ENCODE data around the gene GJA5. TPM values are rescaled to one million over a fixed set of nuclear protein-coding genes. Genes with fewer than 3 reads are reported as not detected.
A peak's percentile ranks its signal among the peaks of the same experiment; 100 is the strongest.

The GJA5 gene
- total and polyA plus RNA-seq, 2 donors (not counting 3 experiments of a cell fraction or from before 2014, with no cell fraction given), result 0.55 to 5.9 TPM

DNA sequence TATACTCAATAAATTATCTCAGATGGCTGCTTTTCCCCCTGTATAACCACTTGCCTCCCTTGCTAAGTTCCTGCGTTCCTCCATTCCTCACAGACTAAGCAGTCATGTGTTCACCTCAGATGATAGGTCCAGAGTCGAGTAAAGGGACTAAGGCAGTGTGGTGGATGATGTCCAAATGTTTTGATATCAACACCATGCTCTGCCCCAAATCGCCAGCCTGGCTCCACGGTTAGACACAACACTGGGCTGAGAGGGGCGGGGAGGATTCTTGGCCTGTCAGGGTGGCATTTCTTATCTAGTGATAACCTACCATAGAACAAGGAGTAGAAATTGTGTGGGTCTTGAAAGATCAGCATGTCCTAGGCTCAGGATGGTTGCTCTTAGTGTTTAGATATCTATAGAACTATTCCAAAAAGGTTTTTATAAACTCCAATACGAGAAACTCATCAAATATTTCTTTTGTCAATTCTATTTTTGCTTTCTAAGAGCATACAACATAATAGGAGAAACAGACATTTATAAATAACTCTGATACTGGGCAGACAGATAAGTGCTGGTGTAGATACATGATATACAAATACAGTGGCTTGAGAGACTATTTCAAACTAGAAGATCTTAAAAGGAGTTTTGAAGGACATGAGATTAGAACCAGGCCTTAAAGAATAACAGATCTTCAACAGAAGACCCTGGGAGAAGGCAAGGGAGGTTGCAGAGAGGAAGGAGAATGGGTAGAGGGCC, 21.5 kb downstream of the GJA5 start:
- Histone ChIP-seq H3K4me3 (replicated peaks in 1 of 3; ENCODE audit: insufficient read depth in 1 of 3, low read depth in 1 of 3, low read length in 3 of 3) (no peak overlapping the region), H3K9me3 (replicated peaks; ENCODE audit: control insufficient read depth, insufficient read depth, low read length) (no peaks in the 10 kb centered on the region), H3K79me2 (ENCODE audit: control insufficient read depth, insufficient read depth, low read length) (no peaks in the 10 kb centered on the region), H4K20me1 (replicated peaks; ENCODE audit: control insufficient read depth, extremely low read depth, insufficient read depth, low read length) (no peaks in the 10 kb centered on the region), H3K27ac (ENCODE audit: insufficient read depth, low read depth, low read length) (no peak overlapping the region), H3K27me3 (ENCODE audit: control insufficient read depth in 2 of 2, insufficient read depth in 2 of 2, low read length in 2 of 2) (no peaks in the 10 kb centered on the region), H3K9me1 (replicated peaks; ENCODE audit: control insufficient read depth, extremely low read depth, insufficient read depth, low read length) (no peaks in the 10 kb centered on the region), H3K4me2 (ENCODE audit: insufficient read depth, low read length) (no peak overlapping the region), H3K36me3 (ENCODE audit: control insufficient read depth in 2 of 2, extremely low read depth in 1 of 2, insufficient read depth in 2 of 2, low read length in 2 of 2) (no peaks in the 10 kb centered on the region), H3K9ac (replicated peaks; ENCODE audit: extremely low read depth, insufficient read depth, low read length) (no peak overlapping the region), H3K4me1 (ENCODE audit: control insufficient read depth, extremely low read depth, insufficient read depth, low read length) (no peaks in the 10 kb centered on the region), H2AFZ (ENCODE audit: low read depth, low read length) (no peak overlapping the region)
- FAIRE-seq (no peak), DNase-seq (ENCODE audit: low read depth, low spot score) (no peak)
- ChIA-PET CTCF (no interaction called here), POLR2A (no interaction called here)
- TF ChIP-seq POLR2A (IDR thresholded peaks at IDR 0.05; ENCODE audit: low read depth, low read length) (no peak), JUN (IDR thresholded peaks at IDR 0.05; ENCODE audit: borderline replicate concordance, insufficient read depth, insufficient read length, low read depth) (no peak)
- TF ChIP-seq, protein P1, sequence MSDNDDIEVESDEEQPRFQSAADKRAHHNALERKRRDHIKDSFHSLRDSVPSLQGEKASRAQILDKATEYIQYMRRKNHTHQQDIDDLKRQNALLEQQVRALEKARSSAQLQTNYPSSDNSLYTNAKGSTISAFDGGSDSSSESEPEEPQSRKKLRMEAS (IDR thresholded peaks at IDR 0.05; ENCODE audit: insufficient read depth, insufficient read length), result no peak
- BruUV-seq (replicated peaks), result no TSS peak
- intact Hi-C loops (cut with micrococcal nuclease) (no loop called here), dilution Hi-C loops (cut with MboI; ENCODE audit: extremely low pct_ligation_motif_present, low sequenced_read_pairs) (no loop called here)

DNA sequence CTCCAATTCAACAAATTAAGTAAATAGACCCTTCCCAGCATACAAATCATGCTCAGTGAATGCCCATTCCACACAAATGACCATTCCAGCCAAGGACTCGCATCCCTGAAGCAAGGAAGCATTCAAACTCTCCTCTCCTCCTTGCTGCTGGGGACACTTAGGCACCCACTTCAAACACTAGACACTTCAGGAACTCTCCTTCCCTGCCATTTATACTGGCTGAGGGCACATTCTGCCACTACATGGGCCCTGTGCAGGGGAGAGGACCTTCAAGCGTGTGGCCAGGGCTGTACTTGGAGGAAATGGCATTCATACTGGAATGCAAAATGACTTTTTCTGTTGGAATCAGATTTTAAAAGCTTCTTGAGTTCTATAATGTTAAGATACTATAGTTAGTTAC, 22.3 kb downstream of the GJA5 start:
- ChIA-PET CTCF (no interaction called here), POLR2A (no interaction called here)
- intact Hi-C loops (cut with micrococcal nuclease), result no loop called here
- Histone ChIP-seq H3K36me3 (ENCODE audit: control insufficient read depth in 2 of 2, extremely low read depth in 1 of 2, insufficient read depth in 2 of 2, low read length in 2 of 2) (no peaks in the 10 kb centered on the region), H3K9me3 (replicated peaks; ENCODE audit: control insufficient read depth, insufficient read depth, low read length) (no peaks in the 10 kb centered on the region), H3K9ac (replicated peaks; ENCODE audit: extremely low read depth, insufficient read depth, low read length) (no peak overlapping the region), H3K9me1 (replicated peaks; ENCODE audit: control insufficient read depth, extremely low read depth, insufficient read depth, low read length) (no peaks in the 10 kb centered on the region), H3K4me2 (ENCODE audit: insufficient read depth, low read length) (no peak overlapping the region), H3K27me3 (ENCODE audit: control insufficient read depth in 2 of 2, insufficient read depth in 2 of 2, low read length in 2 of 2) (no peaks in the 10 kb centered on the region), H3K79me2 (ENCODE audit: control insufficient read depth, insufficient read depth, low read length) (no peaks in the 10 kb centered on the region), H2AFZ (ENCODE audit: low read depth, low read length) (no peak overlapping the region), H3K4me3 (replicated peaks in 1 of 3; ENCODE audit: insufficient read depth in 1 of 3, low read depth in 1 of 3, low read length in 3 of 3) (no peak overlapping the region), H3K4me1 (ENCODE audit: control insufficient read depth, extremely low read depth, insufficient read depth, low read length) (no peaks in the 10 kb centered on the region), H3K27ac (ENCODE audit: insufficient read depth, low read depth, low read length) (no peak overlapping the region), H4K20me1 (replicated peaks; ENCODE audit: control insufficient read depth, extremely low read depth, insufficient read depth, low read length) (no peaks in the 10 kb centered on the region)
- TF ChIP-seq, protein P2, sequence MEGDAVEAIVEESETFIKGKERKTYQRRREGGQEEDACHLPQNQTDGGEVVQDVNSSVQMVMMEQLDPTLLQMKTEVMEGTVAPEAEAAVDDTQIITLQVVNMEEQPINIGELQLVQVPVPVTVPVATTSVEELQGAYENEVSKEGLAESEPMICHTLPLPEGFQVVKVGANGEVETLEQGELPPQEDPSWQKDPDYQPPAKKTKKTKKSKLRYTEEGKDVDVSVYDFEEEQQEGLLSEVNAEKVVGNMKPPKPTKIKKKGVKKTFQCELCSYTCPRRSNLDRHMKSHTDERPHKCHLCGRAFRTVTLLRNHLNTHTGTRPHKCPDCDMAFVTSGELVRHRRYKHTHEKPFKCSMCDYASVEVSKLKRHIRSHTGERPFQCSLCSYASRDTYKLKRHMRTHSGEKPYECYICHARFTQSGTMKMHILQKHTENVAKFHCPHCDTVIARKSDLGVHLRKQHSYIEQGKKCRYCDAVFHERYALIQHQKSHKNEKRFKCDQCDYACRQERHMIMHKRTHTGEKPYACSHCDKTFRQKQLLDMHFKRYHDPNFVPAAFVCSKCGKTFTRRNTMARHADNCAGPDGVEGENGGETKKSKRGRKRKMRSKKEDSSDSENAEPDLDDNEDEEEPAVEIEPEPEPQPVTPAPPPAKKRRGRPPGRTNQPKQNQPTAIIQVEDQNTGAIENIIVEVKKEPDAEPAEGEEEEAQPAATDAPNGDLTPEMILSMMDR (IDR thresholded peaks at IDR 0.05; ENCODE audit: extremely low read depth in 1 of 2, insufficient read depth in 1 of 2, low read depth in 1 of 2, low read length in 2 of 2), result no peak
- TF ChIP-seq JUN (IDR thresholded peaks at IDR 0.05; ENCODE audit: borderline replicate concordance, insufficient read depth, insufficient read length, low read depth) (no peak), EZH2 (IDR thresholded peaks at IDR 0.05; ENCODE audit: borderline replicate concordance, low read depth, low read length, severe bottlenecking) (no peak), GATA2 (IDR thresholded peaks at IDR 0.05; ENCODE audit: insufficient read depth, insufficient read length, low read depth, low read length) (no peak), POLR2A (IDR thresholded peaks at IDR 0.05; ENCODE audit: low read depth, low read length) (no peak), MYC (IDR thresholded peaks at IDR 0.05; ENCODE audit: low read depth, low read length) (no peak), POLR2AphosphoS5 (IDR thresholded peaks at IDR 0.05; ENCODE audit: insufficient read depth, low read depth, low read length) (no peak), FOS (IDR thresholded peaks at IDR 0.05; ENCODE audit: borderline replicate concordance, insufficient read depth, low read length) (no peak)
- TF ChIP-seq, protein P1 (IDR thresholded peaks at IDR 0.05; ENCODE audit: insufficient read depth, insufficient read length), result no peak
- no TSS peak for BruUV-seq (replicated peaks)
- peak; percentile 7 for DNase-seq (ENCODE audit: low read depth, low spot score)
- dilution Hi-C loops (cut with MboI; ENCODE audit: extremely low pct_ligation_motif_present, low sequenced_read_pairs), result no loop called here
- FAIRE-seq, result no peak
